ENCODE measurements around the gene SPNS3. TPM values are rescaled to one million over a fixed set of nuclear protein-coding genes. Genes with fewer than 3 reads are reported as not detected.

Gene SPNS3
- total and polyA plus RNA-seq, 4 donors, result 0.16 to 2.3 (median 0.24) TPM

DNA sequence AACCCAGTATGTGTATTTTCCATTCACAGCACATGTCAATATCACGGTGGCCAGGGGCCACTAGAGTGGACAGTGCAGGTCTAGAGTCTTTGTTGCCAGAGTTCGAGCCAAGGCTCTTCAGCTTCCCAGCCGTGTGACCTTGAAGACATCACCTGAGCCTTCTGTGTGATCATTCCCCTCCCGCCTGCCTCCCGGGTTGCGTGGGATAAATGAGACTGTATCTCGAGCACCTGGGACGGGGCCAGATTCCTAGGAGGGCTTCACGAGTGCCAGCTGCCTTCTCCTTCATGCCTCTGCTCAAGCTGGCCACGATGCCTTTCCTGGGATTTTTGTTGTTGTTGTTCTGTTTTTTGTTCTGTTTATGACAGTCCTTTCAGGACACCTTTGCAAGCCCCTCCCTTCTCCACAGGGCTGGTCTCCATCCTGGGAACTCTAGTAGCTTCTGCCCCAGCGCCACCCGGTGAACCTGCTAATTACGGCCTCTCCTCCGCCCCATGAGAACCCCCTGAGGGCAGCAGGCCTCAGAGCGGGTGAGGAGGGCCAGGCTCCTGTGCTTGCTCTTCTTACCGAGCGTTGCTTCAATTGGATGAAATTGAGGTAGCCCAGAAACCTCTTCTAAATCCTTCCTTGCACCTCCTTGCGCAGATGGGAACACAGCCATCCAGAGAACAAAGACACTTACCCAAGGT lies 68.9 kb downstream of the SPNS3 start (continued):
- TF ChIP-seq, protein P1, sequence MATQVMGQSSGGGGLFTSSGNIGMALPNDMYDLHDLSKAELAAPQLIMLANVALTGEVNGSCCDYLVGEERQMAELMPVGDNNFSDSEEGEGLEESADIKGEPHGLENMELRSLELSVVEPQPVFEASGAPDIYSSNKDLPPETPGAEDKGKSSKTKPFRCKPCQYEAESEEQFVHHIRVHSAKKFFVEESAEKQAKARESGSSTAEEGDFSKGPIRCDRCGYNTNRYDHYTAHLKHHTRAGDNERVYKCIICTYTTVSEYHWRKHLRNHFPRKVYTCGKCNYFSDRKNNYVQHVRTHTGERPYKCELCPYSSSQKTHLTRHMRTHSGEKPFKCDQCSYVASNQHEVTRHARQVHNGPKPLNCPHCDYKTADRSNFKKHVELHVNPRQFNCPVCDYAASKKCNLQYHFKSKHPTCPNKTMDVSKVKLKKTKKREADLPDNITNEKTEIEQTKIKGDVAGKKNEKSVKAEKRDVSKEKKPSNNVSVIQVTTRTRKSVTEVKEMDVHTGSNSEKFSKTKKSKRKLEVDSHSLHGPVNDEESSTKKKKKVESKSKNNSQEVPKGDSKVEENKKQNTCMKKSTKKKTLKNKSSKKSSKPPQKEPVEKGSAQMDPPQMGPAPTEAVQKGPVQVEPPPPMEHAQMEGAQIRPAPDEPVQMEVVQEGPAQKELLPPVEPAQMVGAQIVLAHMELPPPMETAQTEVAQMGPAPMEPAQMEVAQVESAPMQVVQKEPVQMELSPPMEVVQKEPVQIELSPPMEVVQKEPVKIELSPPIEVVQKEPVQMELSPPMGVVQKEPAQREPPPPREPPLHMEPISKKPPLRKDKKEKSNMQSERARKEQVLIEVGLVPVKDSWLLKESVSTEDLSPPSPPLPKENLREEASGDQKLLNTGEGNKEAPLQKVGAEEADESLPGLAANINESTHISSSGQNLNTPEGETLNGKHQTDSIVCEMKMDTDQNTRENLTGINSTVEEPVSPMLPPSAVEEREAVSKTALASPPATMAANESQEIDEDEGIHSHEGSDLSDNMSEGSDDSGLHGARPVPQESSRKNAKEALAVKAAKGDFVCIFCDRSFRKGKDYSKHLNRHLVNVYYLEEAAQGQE (IDR thresholded peaks at IDR 0.05), result no peak

DNA sequence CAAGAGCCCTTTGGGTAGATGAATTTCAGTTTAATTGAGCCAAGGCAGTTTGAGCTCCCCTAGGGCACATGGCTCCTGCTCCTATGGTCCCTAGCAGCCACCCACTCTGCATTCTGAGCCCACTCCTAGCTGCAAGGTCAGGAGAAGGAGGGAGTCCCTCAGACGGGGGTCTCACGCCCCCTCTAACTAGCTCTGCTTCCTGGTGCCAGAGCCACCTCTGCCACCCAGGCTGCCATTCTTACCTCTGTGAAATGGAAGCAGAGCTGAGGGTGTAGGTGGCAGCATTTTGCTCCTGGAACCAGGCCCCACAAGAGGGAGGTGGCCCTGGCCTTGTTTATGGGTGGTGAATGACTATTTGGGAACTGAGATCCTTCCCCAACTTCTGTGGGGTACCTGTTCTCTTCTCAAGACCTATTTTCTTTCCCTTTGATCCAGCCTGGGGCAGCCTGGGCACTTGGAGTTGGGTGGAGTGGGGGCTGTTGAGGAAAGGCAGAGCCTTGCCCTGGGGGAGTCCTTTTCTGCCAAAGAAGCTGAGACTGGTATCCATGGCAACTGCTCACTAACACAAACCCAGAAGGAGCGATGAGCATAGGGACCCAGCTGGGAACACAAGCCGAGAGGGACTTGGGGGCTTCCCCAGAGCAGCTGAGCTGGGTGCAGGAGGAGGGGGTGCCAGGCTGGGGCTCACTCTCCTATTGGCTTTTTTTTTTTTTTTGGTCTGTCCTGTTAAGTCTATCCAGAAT lies 69.7 kb downstream of the SPNS3 start:
- no peak overlapping the region for H3K9ac ChIP-seq (ENCODE audit: low read depth in 1 of 2, low read length in 2 of 2)
- no peak for DNase-seq (ENCODE audit: low spot score)
- H3K27me3 ChIP-seq (ENCODE audit: control insufficient read depth in 4 of 4, insufficient read depth in 4 of 4, low read length in 3 of 4), result no peaks in the 10 kb centered on the region
- 93% methylated on average over 4 of the region's 4 CpGs for WGBS
- no peak overlapping the region for H3K4me3 ChIP-seq (ENCODE audit: low read depth in 1 of 3, low read length in 3 of 3)
- H3K36me3 ChIP-seq (ENCODE audit: control insufficient read depth in 4 of 4, insufficient read depth in 3 of 4, low read depth in 1 of 4, low read length in 3 of 4), result no peaks in the 10 kb centered on the region
- TF ChIP-seq YY1 (IDR thresholded peaks at IDR 0.05) (no peak), TAF1 (conservative IDR thresholded peaks at IDR 0.05) (no peak), SP1 (IDR thresholded peaks at IDR 0.05) (no peak), HNF4A (conservative IDR thresholded peaks at IDR 0.05) (no peak), FOXA1 (IDR thresholded peaks at IDR 0.05) (no peak)
- TF ChIP-seq, protein P2, sequence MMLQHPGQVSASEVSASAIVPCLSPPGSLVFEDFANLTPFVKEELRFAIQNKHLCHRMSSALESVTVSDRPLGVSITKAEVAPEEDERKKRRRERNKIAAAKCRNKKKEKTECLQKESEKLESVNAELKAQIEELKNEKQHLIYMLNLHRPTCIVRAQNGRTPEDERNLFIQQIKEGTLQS (IDR thresholded peaks at IDR 0.05), result no peak
- H3K9me3 ChIP-seq (ENCODE audit: control insufficient read depth in 4 of 4, low read length in 3 of 4), result no peaks in the 10 kb centered on the region
- peaks cover 4 to 18% (median 11%) of the 10 kb centered on the region in 4 donors for H3K4me1 ChIP-seq (ENCODE audit: control insufficient read depth in 4 of 4, insufficient read depth in 4 of 4, low read length in 3 of 4)
- H3K27ac ChIP-seq (ENCODE audit: low read depth in 1 of 2, low read length in 2 of 2), result no peak overlapping the region

DNA sequence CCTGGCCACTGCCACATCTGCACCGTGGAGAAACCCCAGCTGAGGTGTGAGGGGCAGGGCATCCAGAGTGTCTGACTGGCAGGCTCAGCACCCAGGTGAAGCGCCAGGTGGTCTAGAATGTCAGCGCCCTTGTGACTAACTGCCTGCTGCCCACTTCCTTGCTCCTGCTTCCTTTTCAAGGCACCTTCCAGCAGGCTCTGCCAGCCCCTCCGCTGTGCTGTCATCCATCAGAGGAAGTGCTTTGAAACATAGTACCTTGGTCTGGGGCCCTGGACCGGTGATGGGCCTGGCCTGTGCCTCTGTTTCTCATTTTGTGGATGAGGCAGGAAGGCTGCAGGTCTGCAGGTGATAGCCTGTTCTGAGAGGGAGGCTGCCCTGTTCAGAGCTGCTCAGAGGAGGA lies 70.4 kb downstream of the SPNS3 start:
- no peaks in the 10 kb centered on the region for H3K36me3 ChIP-seq (ENCODE audit: control insufficient read depth in 4 of 4, insufficient read depth in 3 of 4, low read depth in 1 of 4, low read length in 3 of 4)
- no peak overlapping the region for H3K27ac ChIP-seq (ENCODE audit: low read depth in 1 of 2, low read length in 2 of 2)
- H3K4me1 ChIP-seq (ENCODE audit: control insufficient read depth in 4 of 4, insufficient read depth in 4 of 4, low read length in 3 of 4), result peaks cover 4 to 16% (median 11%) of the 10 kb centered on the region in 4 donors
- DNase-seq (ENCODE audit: low spot score), result no peak
- WGBS, result 78% methylated on average over 5 of the region's 5 CpGs
- TF ChIP-seq, protein P3, sequence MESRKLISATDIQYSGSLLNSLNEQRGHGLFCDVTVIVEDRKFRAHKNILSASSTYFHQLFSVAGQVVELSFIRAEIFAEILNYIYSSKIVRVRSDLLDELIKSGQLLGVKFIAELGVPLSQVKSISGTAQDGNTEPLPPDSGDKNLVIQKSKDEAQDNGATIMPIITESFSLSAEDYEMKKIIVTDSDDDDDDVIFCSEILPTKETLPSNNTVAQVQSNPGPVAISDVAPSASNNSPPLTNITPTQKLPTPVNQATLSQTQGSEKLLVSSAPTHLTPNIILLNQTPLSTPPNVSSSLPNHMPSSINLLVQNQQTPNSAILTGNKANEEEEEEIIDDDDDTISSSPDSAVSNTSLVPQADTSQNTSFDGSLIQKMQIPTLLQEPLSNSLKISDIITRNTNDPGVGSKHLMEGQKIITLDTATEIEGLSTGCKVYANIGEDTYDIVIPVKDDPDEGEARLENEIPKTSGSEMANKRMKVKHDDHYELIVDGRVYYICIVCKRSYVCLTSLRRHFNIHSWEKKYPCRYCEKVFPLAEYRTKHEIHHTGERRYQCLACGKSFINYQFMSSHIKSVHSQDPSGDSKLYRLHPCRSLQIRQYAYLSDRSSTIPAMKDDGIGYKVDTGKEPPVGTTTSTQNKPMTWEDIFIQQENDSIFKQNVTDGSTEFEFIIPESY (IDR thresholded peaks at IDR 0.05), result no peak
- TF ChIP-seq FOXA2 (IDR thresholded peaks at IDR 0.05), result no peak
- TF ChIP-seq, protein P4, sequence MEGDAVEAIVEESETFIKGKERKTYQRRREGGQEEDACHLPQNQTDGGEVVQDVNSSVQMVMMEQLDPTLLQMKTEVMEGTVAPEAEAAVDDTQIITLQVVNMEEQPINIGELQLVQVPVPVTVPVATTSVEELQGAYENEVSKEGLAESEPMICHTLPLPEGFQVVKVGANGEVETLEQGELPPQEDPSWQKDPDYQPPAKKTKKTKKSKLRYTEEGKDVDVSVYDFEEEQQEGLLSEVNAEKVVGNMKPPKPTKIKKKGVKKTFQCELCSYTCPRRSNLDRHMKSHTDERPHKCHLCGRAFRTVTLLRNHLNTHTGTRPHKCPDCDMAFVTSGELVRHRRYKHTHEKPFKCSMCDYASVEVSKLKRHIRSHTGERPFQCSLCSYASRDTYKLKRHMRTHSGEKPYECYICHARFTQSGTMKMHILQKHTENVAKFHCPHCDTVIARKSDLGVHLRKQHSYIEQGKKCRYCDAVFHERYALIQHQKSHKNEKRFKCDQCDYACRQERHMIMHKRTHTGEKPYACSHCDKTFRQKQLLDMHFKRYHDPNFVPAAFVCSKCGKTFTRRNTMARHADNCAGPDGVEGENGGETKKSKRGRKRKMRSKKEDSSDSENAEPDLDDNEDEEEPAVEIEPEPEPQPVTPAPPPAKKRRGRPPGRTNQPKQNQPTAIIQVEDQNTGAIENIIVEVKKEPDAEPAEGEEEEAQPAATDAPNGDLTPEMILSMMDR (IDR thresholded peaks at IDR 0.05; ENCODE audit: low read depth, low read length, missing input control), result no peak
- no peaks in the 10 kb centered on the region for H3K27me3 ChIP-seq (ENCODE audit: control insufficient read depth in 4 of 4, insufficient read depth in 4 of 4, low read length in 3 of 4)
- no peak overlapping the region for H3K4me3 ChIP-seq (ENCODE audit: low read depth in 1 of 3, low read length in 3 of 3)
- no peaks in the 10 kb centered on the region for H3K9me3 ChIP-seq (ENCODE audit: control insufficient read depth in 4 of 4, low read length in 3 of 4)
- H3K9ac ChIP-seq (ENCODE audit: low read depth in 1 of 2, low read length in 2 of 2), result no peak overlapping the region

All from liver (tissue), 9 donors.